MCF 10A (cell line): ENCODE data around the gene COG4. TPM values are rescaled to one million over a fixed set of nuclear protein-coding genes. Genes with fewer than 3 reads are reported as not detected.

Source experiments
- BruUV-seq: library from RNA; stranded (reverse); fragments of 400-500 nt; replicated peaks from 2 replicates; lab custom pipeline; 2021; lab: Mats Ljungman, UMichigan
- CTCF ChIA-PET: fragments of 300-600 bp; sonication (Branson Sonifier 250); formaldehyde crosslinking; extraction: SDS; loops from one replicate; lab custom pipeline; 2021; ENCODE audit warnings: antibody characterized with exemption, inconsistent platforms; lab: Yijun Ruan, JAX
- POLR2A ChIA-PET: fragments of 300-600, 350-650 bp; sonication (Branson Sonifier 250); formaldehyde crosslinking; extraction: SDS; loops from one replicate; lab custom pipeline; 2020; ENCODE audit warnings: antibody characterized with exemption, inconsistent platforms; lab: Yijun Ruan, JAX
- DNase-seq: peaks from one replicate; pipeline ENCODE4 v3.0.0-alpha.2; 2018; ENCODE audit not compliant: unreplicated experiment
- H3K27ac Mint-ChIP-seq: one replicate; pipeline ENCODE4 v1.8.0; 2022; ENCODE audit warnings: mild to moderate bottlenecking, low read depth, mixed read lengths; ENCODE audit not compliant: unreplicated experiment
- H3K27me3 Mint-ChIP-seq: one replicate; pipeline ENCODE4 v1.8.0; 2022; ENCODE audit warnings: mixed read lengths; ENCODE audit not compliant: insufficient read depth, unreplicated experiment
- H3K36me3 Mint-ChIP-seq: one replicate; pipeline ENCODE4 v1.8.0; 2022; ENCODE audit warnings: mild to moderate bottlenecking, moderate library complexity, mixed read lengths; ENCODE audit not compliant: insufficient read depth, unreplicated experiment
- H3K4me1 Mint-ChIP-seq: one replicate; pipeline ENCODE4 v1.8.0; 2022; ENCODE audit warnings: mixed read lengths; ENCODE audit not compliant: insufficient read depth, unreplicated experiment
- H3K4me3 Mint-ChIP-seq: one replicate; pipeline ENCODE4 v1.8.0; 2022; ENCODE audit warnings: mild to moderate bottlenecking, moderate library complexity, mixed read lengths; ENCODE audit not compliant: unreplicated experiment
- H3K9me3 Mint-ChIP-seq: one replicate; pipeline ENCODE4 v1.8.0; 2022; ENCODE audit warnings: mixed read lengths; ENCODE audit not compliant: unreplicated experiment
- CTCF ChIP-seq: fragments of 200-600 bp; IDR thresholded peaks from one replicate; pipeline ENCODE4 v1.8.0; 2022; ENCODE audit warnings: antibody characterized with exemption, mild to moderate bottlenecking; ENCODE audit not compliant: unreplicated experiment
- intact Hi-C: fragments of 100-400 bp; cut with micrococcal nuclease; formaldehyde crosslinking; loops from 2 replicates; pipeline ENCODE4 v1.14.1; 2022
- total RNA-seq: library from RNA; stranded (reverse); gene quantifications from 2 replicates; pipeline ENCODE4 v1.2.3, GENCODE V29; 2022

COG4 gene
- total RNA-seq, 1 experiment from 2014 or later, result 62.2 TPM

GRCh38 chr16:70571623-70572022 is 48.3 kb upstream of the COG4 start:
- Mint-ChIP-seq H3K4me1 (peaks cover 30% of the 10 kb centered on the region), H3K9me3 (no peaks in the 10 kb centered on the region), H3K36me3 (peaks cover 100% of the 10 kb centered on the region), H3K27me3 (no peaks in the 10 kb centered on the region), H3K4me3 (no peak overlapping the region), H3K27ac (peak overlapping the region; percentile 70)
- ChIA-PET POLR2A (interaction anchor here (0.7 kb wide), 1 partner anchor 941 kb away, joined by 3 read pairs; no protein-coding TSS in a partner anchor), CTCF (interaction anchor here (1.0 to 1.1 kb wide), 2 partner anchors 11 to 82 kb away, joined by 3 read pairs; no protein-coding TSS in a partner anchor)
- BruUV-seq, result TSS peak; percentile 39
- intact Hi-C loops, result no loop called here
- no peak for TF ChIP-seq CTCF
- no peak for DNase-seq

GRCh38 chr16:70570967-70571570 is 47.7 kb upstream of the COG4 start:
- peaks cover 24% of the 10 kb centered on the region for H3K4me1 Mint-ChIP-seq
- intact Hi-C loops, result no loop called here
- H3K36me3 Mint-ChIP-seq, result peaks cover 100% of the 10 kb centered on the region
- H3K27ac Mint-ChIP-seq, result peak overlapping the region; percentile 70
- ChIA-PET CTCF (interaction anchor here (0.6 to 1.0 kb wide), 2 partner anchors 9 to 10 kb away, joined by 3 read pairs; no protein-coding TSS in a partner anchor), POLR2A (interaction anchor here (0.7 kb wide), 1 partner anchor 940 kb away, joined by 3 read pairs; no protein-coding TSS in a partner anchor)
- H3K4me3 Mint-ChIP-seq, result no peak overlapping the region
- TF ChIP-seq CTCF, result no peak
- BruUV-seq, result no TSS peak
- H3K9me3 Mint-ChIP-seq, result no peaks in the 10 kb centered on the region
- no peak for DNase-seq
- no peaks in the 10 kb centered on the region for H3K27me3 Mint-ChIP-seq

- no peaks in the 10 kb centered on the region for H3K27me3 Mint-ChIP-seq
- no peak overlapping the region for H3K4me3 Mint-ChIP-seq
- DNase-seq, result no peak
- H3K4me1 Mint-ChIP-seq, result peaks cover 23% of the 10 kb centered on the region
- BruUV-seq, result no TSS peak
- POLR2A ChIA-PET, result interaction anchor here (1.1 to 1.7 kb wide), 2 partner anchors 11 to 85 kb away, joined by 3 to 6 read pairs; no protein-coding TSS in a partner anchor
- no peaks in the 10 kb centered on the region for H3K9me3 Mint-ChIP-seq
- H3K36me3 Mint-ChIP-seq, result peaks cover 100% of the 10 kb centered on the region
- CTCF ChIA-PET, result interaction anchor here (0.6 kb wide), 1 partner anchor 16 kb away, joined by 3 read pairs; no protein-coding TSS in a partner anchor
- no peak for TF ChIP-seq CTCF
- no peak overlapping the region for H3K27ac Mint-ChIP-seq
- intact Hi-C loops, result no loop called here
Observed at GRCh38 chr16:70569752-70570151, 46.4 kb upstream of the COG4 start.

GRCh38 chr16:70568601-70569237 is 45.4 kb upstream of the COG4 start:
- Mint-ChIP-seq H3K9me3 (no peaks in the 10 kb centered on the region), H3K4me1 (peaks cover 20% of the 10 kb centered on the region), H3K27me3 (no peaks in the 10 kb centered on the region), H3K36me3 (peaks cover 100% of the 10 kb centered on the region), H3K4me3 (no peak overlapping the region), H3K27ac (peak overlapping the region; percentile 67)
- no TSS peak for BruUV-seq
- POLR2A ChIA-PET, result interaction anchor here (0.6 to 2.3 kb wide), 5 partner anchors 8 to 86 kb away, joined by 3 to 6 read pairs (median 5); no protein-coding TSS in a partner anchor
- CTCF ChIA-PET, result interaction anchor here (0.6 to 2.6 kb wide), 6 partner anchors 10 to 85 kb away, joined by 3 to 14 read pairs (median 4); no protein-coding TSS in a partner anchor
- DNase-seq, result no peak
- no peak for TF ChIP-seq CTCF
- intact Hi-C loops, result no loop called here
